ENCODE results near the gene SFMBT1. TPM values are rescaled to one million over a fixed set of nuclear protein-coding genes. Genes with fewer than 3 reads are reported as not detected.

Gene SFMBT1
- total RNA-seq, 1 donor from 2014 or later, result 6.5 TPM

DNA sequence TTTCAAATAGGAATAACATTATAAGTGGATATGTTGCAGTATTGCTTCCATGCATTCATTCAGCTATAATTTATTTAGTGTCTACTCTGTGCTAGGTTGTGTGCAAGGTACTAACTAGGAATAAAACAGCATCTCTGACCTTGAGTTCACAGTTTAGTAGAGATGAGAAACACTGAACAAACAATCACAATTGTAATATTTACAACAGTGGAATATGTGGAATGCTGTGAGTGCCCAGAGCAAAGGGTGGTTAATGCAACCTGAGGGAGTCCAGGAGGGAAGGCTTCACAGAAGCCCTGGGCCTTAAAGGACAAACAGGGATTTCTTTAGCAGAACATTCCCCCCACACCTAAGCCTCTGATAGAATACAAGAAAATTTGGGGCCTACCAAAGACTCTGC, 13.3 kb downstream of the SFMBT1 start:
- TF ChIP-seq, protein P1, sequence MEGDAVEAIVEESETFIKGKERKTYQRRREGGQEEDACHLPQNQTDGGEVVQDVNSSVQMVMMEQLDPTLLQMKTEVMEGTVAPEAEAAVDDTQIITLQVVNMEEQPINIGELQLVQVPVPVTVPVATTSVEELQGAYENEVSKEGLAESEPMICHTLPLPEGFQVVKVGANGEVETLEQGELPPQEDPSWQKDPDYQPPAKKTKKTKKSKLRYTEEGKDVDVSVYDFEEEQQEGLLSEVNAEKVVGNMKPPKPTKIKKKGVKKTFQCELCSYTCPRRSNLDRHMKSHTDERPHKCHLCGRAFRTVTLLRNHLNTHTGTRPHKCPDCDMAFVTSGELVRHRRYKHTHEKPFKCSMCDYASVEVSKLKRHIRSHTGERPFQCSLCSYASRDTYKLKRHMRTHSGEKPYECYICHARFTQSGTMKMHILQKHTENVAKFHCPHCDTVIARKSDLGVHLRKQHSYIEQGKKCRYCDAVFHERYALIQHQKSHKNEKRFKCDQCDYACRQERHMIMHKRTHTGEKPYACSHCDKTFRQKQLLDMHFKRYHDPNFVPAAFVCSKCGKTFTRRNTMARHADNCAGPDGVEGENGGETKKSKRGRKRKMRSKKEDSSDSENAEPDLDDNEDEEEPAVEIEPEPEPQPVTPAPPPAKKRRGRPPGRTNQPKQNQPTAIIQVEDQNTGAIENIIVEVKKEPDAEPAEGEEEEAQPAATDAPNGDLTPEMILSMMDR (IDR thresholded peaks at IDR 0.05; ENCODE audit: partially characterized antibody, unreplicated experiment), result no peak
- no peak overlapping the region for H3K27ac Mint-ChIP-seq (ENCODE audit: unreplicated experiment)
- H3K4me1 Mint-ChIP-seq (ENCODE audit: low read depth, unreplicated experiment), result peaks cover 4% of the 10 kb centered on the region
- H3K36me3 Mint-ChIP-seq (ENCODE audit: unreplicated experiment), result no peaks in the 10 kb centered on the region
- no peak for DNase-seq
- H3K27me3 Mint-ChIP-seq (ENCODE audit: unreplicated experiment), result peaks cover 2% of the 10 kb centered on the region
- H3K4me3 Mint-ChIP-seq (ENCODE audit: unreplicated experiment), result no peak overlapping the region
- no peaks in the 10 kb centered on the region for H3K9me3 Mint-ChIP-seq (ENCODE audit: unreplicated experiment)

DNA sequence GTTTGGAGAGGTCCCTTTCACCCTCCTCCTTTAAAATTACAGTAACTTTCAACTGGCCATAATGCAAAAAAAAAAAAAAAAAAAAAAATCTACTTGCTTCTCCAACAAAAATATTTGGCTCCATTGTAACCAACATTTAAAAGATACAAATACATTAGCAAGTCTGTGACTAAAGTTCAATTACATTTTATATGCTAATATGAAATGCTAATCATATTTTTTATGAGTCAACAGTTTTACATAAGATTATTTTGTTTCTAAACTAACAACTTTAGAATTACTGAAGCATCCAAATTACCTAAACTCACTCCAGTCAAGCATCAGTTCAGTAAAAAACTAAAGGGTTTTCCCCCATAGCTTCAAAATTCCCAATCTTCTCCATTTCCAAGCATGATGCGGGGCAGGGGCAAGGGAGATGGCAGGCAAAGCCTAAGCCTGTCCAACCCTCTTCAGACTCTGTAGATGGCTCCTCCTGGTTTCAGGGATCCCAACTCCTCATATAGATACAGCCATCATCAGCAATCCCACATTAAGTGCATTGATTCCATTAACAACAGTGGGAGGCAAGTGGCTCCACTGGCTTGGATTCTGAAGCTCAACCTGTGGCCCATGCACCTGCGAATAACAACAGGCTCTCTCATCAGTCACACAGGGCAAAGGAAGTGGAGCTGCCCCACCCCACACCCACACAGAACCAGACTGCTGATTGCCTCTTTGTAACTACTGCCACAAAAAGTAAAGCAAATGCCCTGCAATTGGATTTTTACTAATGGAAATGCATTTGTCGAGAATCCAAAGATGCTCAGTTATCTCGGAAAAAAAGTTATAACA, 15.0 kb downstream of the SFMBT1 start:
- no peak for DNase-seq

DNA sequence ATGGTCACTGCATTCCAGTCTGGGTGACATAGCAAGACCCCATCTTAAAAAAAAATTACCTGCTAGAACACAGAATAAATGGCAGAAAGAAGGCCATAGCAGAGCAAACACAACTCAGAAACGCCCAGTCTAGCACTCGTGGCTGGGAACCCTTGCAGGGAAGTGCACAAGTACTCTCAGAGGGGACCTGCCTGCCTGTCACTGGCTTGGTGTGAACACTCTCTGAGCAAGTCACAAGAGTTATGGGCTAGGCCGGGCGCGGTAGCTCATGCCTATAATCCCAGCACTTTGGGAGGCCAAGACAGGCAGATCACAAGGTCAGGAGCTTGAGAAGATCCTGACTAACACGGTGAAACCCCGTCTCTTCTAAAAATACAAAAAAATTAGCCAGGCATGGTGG, 17.2 kb downstream of the SFMBT1 start:
- no peaks in the 10 kb centered on the region for H3K9me3 Mint-ChIP-seq (ENCODE audit: unreplicated experiment)
- H3K36me3 Mint-ChIP-seq (ENCODE audit: unreplicated experiment), result no peaks in the 10 kb centered on the region
- no peaks in the 10 kb centered on the region for H3K27me3 Mint-ChIP-seq (ENCODE audit: unreplicated experiment)
- no peak overlapping the region for H3K27ac Mint-ChIP-seq (ENCODE audit: unreplicated experiment)
- H3K4me1 Mint-ChIP-seq (ENCODE audit: low read depth, unreplicated experiment), result peaks cover 16% of the 10 kb centered on the region
- DNase-seq, result no peak
- no peak overlapping the region for H3K4me3 Mint-ChIP-seq (ENCODE audit: unreplicated experiment)
- TF ChIP-seq, protein P1 (IDR thresholded peaks at IDR 0.05; ENCODE audit: partially characterized antibody, unreplicated experiment), result no peak

More for the DNA sequence above, 15.0 kb downstream of the SFMBT1 start:
- no peak overlapping the region for H3K4me3 Mint-ChIP-seq (ENCODE audit: unreplicated experiment)
- no peaks in the 10 kb centered on the region for H3K9me3 Mint-ChIP-seq (ENCODE audit: unreplicated experiment)
- H3K4me1 Mint-ChIP-seq (ENCODE audit: low read depth, unreplicated experiment), result peaks cover 12% of the 10 kb centered on the region
- TF ChIP-seq, protein P1 (IDR thresholded peaks at IDR 0.05; ENCODE audit: partially characterized antibody, unreplicated experiment), result no peak
- H3K27me3 Mint-ChIP-seq (ENCODE audit: unreplicated experiment), result peaks cover 2% of the 10 kb centered on the region
- no peaks in the 10 kb centered on the region for H3K36me3 Mint-ChIP-seq (ENCODE audit: unreplicated experiment)
- no peak overlapping the region for H3K27ac Mint-ChIP-seq (ENCODE audit: unreplicated experiment)

DNA sequence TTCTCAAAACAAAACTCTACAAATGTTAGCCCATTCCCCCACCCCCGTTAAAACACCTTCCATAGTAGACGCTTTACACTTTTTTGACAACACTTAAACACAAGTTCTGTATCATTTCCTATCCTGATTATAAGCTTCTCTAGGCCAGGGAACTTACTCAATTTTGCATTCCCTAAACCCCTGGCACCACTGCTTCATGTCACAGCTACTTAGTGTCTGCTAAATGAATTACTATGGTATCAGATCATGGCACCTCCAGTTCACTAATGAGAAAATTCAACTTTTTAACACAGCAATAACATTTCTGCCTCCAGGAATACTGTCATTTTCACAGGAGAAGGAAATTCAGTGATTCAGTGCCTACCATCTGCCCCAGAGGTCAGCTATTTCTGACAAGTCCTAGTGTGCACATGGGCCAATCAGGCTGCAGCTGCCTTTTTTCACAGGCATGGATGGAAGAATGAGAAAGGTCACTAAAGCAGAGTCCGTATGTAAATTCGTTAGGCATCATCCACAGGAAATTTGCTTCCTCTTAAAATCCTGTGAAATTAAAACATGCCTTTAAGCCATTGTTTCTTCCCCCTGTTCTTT, 18.5 kb downstream of the SFMBT1 start:
- no peaks in the 10 kb centered on the region for H3K36me3 Mint-ChIP-seq (ENCODE audit: unreplicated experiment)
- no peak for DNase-seq
- TF ChIP-seq, protein P1 (IDR thresholded peaks at IDR 0.05; ENCODE audit: partially characterized antibody, unreplicated experiment), result no peak
- no peak overlapping the region for H3K27ac Mint-ChIP-seq (ENCODE audit: unreplicated experiment)
- peaks cover 21% of the 10 kb centered on the region for H3K4me1 Mint-ChIP-seq (ENCODE audit: low read depth, unreplicated experiment)
- no peak overlapping the region for H3K4me3 Mint-ChIP-seq (ENCODE audit: unreplicated experiment)
- no peaks in the 10 kb centered on the region for H3K9me3 Mint-ChIP-seq (ENCODE audit: unreplicated experiment)
- H3K27me3 Mint-ChIP-seq (ENCODE audit: unreplicated experiment), result no peaks in the 10 kb centered on the region

All from glutamatergic neuron (in vitro differentiated cells).